HAP-1 (cell line): Measurements from ENCODE around the gene SPATA24.
"Not testable (repeated sequence)": the region's sequence is repeated elsewhere in the genome, so short reads cannot be mapped to it uniquely, and the experiment has no call there.

Experiments used
- DNase-seq, 2 experiments: peaks; one replicate each; pipeline ENCODE4 v3.0.0-alpha.2; 2016 to 2020; ENCODE audit warnings: low spot score in 2 of 2
- H3K27me3 ChIP-seq: fragments of 250-450 bp; sonication (Bioruptor Pico); 2 replicates; pipeline ENCODE4 v1.5.1; 2020; ENCODE audit warnings: low read depth, mild to moderate bottlenecking, moderate library complexity
- H3K36me3 ChIP-seq: fragments of 250-450 bp; sonication (Bioruptor Pico); replicated peaks from 2 replicates; pipeline ENCODE4 v1.5.1; 2020; ENCODE audit warnings: mild to moderate bottlenecking
- H3K4me1 ChIP-seq: fragments of 250-450 bp; sonication (Bioruptor Pico); 2 replicates; pipeline ENCODE4 v1.5.1; 2020; ENCODE audit warnings: mild to moderate bottlenecking
- H3K4me3 ChIP-seq: fragments of 250-450 bp; sonication (Bioruptor Pico); 2 replicates; pipeline ENCODE4 v1.5.1; 2020; ENCODE audit warnings: mild to moderate bottlenecking, moderate library complexity
- H3K9me3 ChIP-seq: fragments of 250-450 bp; sonication (Bioruptor Pico); 2 replicates; pipeline ENCODE4 v1.5.1; 2020; ENCODE audit warnings: mild to moderate bottlenecking, moderate library complexity
- in situ Hi-C: fragments of 300-500 bp; cut with MboI; formaldehyde crosslinking; loops from 3 replicates; pipeline ENCODE4 v1.14.3; 2020; ENCODE audit warnings: low sequenced_read_pairs, inconsistent platforms, mixed read lengths

Gene SPATA24

DNA sequence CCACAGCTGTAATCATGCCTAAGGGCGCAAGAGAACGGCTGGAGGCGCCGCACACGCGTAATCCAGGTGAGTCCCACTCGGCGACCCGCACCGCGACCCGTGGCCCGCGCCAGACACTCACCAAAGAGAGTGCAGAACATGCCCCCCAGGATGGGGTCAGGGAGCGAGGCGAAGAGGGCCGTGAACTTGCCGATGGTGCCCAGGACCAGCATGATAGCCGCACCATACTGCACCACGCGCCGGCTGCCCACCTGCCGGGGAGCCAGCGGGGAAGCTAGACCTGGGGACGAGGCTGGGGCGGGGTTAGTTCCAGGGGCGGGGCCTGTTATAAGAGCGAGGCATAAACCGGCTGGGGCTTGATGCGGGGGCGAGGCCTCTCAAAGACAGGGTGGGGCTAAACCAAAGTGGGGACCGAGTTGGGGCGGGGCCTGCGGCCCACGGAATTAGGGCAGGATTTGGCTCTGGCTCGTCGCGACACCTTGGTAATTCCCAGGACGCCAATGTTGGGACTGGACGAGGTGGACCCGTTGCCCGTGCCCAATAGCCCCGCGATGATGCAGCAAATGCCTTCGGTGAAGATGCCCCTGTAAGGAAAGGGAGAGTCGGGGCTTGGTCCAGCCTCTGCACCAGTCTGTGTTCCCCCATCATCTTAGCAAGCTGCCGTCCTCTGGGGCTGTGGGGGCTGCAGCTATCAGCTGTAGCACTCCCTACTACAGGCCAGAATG lies 25.6 kb downstream of the SPATA24 start:
- Histone ChIP-seq H3K4me3 (no peak overlapping the region), H3K4me1 (no peaks in the 10 kb centered on the region), H3K36me3 (no peaks in the 10 kb centered on the region; the same call in 1 of the 2 replicates), H3K27me3 (no peaks in the 10 kb centered on the region), H3K9me3 (no peaks in the 10 kb centered on the region)
- in situ Hi-C loops = no loop called here
- DNase-seq = no peak

DNA sequence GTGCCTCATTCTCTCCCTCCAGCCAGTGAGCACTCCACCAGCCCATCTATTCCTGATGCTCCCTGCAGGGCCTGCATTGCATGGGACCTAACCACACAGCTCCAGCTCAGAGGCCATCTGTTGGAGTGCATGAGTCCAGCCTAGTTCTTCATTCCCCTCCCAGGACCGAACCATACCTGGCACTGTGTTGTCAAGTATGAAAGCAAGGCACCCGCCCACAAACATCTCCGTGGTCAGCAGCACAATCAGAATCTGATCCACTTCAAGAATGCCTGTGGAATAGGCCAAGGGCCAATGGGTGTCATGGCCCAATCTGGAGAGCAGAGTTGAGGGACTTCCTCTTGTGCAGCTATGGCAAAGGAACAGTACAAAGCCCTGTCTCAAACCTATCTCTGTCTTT lies 26.7 kb downstream of the SPATA24 start:
- Histone ChIP-seq H3K27me3 (no peaks in the 10 kb centered on the region), H3K4me1 (no peaks in the 10 kb centered on the region), H3K36me3 (peaks cover 1% of the 10 kb centered on the region), H3K4me3 (no peak overlapping the region), H3K9me3 (no peaks in the 10 kb centered on the region)
- in situ Hi-C loops = no loop called here
- no peak for DNase-seq

DNA sequence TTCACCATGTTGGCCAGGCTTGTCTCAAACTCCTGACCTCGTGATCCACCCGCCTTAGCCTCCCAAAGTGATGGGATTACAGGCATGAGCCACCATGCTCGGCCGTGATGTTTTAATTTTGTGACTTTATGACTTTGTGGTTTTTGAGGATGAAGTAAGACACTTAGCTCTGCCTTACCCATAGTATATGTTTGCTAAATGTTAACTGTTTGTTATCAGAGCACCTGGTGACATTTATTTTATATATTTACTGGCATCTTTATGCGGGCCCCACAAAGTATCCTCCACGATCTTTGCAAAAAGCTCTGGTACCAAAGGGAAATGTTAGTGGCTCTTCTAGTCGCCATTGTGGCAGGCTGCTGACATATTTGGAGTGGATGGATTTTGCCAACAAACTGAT lies 27.5 kb downstream of the SPATA24 start:
- DNase-seq = no peak
- H3K4me3 ChIP-seq = no peak overlapping the region
- H3K36me3 ChIP-seq = peaks cover 10% of the 10 kb centered on the region
- H3K27me3 ChIP-seq = no peaks in the 10 kb centered on the region
- H3K4me1 ChIP-seq = no peaks in the 10 kb centered on the region
- no peaks in the 10 kb centered on the region for H3K9me3 ChIP-seq
- in situ Hi-C loops = no loop called here

DNA sequence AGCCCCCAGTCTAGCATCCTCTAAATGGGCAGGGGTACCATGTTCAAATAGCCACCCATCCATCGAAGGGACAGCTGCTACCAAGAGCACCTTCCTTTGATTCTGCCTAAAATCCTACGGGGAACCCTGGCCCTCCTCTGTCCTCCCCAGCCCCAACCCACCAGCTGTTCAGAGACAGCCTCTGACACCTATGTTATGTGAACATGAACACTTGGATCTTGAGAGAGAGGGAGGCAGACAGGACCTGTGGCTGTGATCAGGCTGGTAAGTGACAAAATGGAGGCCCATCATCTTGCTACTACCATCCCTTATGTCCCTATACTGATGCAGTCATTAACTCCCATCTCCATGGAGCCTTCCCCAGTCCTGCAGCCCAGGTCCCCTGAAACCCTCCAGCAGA lies 29.0 kb downstream of the SPATA24 start:
- Histone ChIP-seq H3K27me3 (no peaks in the 10 kb centered on the region), H3K4me1 (no peaks in the 10 kb centered on the region), H3K9me3 (no peaks in the 10 kb centered on the region), H3K36me3 (peaks cover 21% of the 10 kb centered on the region), H3K4me3 (no peak overlapping the region)
- in situ Hi-C loops = no loop called here
- no peak for DNase-seq

DNA sequence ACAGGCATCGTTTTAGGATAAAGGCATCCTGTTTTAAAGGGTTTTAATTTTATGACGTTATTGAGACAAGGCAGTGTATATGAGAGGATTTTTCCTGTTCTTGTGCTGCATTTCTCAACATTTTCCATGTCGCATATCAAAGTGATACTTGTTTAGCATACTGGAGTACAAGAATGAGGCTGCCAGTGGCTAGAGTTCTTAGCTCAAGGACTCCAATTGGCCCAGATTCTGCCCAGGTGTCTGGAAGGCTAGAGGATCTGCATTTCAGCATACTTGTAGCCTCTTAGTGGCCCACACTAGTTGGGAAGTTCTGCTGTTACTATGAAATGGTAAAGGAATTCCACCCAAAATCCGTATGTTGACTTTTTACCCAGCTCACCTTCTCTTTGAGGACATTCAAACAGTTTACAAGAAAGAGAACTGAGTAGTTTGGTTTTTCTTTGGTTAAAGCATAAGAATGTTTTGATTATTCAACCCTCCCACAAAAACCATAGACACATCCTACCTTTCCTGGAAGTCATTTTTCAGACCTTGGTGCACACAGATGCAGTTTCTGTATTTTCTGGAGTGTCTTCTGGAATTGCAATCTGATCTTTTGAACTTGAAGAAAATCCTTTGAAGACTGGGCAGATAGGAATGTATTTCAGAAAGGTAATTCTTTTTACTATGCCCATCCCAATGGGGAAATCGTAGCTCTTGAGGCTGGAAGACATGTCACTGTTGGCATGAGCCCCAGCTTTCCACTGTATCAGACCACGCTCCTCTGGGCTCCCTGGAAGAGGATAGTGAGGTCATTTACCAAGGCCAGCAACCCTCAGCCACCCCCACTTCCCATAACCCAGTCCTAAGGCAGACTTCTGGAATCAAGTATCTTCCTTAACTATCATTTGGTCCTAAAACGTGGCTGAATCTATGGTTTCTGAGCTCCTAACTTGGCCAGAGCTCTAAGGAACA lies 32.1 kb downstream of the SPATA24 start:
- H3K9me3 ChIP-seq = no peaks in the 10 kb centered on the region
- DNase-seq = no peak
- H3K4me1 ChIP-seq = no peaks in the 10 kb centered on the region
- H3K36me3 ChIP-seq = peaks cover 43% of the 10 kb centered on the region
- H3K4me3 ChIP-seq = no peak overlapping the region
- H3K27me3 ChIP-seq = no peaks in the 10 kb centered on the region
- in situ Hi-C loops = no loop called here

DNA sequence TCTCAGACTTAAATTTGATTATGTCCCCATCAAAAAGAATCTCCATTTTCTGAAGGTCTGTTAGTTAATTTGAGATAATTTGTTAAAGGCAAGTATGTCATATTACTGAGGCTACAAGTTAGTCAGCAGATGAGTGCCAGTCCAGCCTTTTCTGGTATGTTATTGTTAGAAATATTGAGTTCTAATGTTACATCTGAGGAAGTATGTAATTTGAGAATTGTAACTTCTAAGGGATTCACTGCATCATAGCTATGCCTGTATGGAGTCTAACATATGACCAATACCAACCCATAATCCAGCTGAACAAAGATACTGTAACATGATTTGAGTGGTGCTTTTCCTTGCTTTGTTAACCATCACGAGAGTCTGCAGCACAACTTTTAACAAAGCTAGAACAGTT lies 34.7 kb downstream of the SPATA24 start:
- in situ Hi-C loops = no loop called here
- H3K36me3 ChIP-seq = peaks cover 65% of the 10 kb centered on the region
- no peaks in the 10 kb centered on the region for H3K4me1 ChIP-seq
- no peak overlapping the region for H3K4me3 ChIP-seq
- H3K9me3 ChIP-seq = no peaks in the 10 kb centered on the region
- no peak for DNase-seq
- H3K27me3 ChIP-seq = no peaks in the 10 kb centered on the region

DNA sequence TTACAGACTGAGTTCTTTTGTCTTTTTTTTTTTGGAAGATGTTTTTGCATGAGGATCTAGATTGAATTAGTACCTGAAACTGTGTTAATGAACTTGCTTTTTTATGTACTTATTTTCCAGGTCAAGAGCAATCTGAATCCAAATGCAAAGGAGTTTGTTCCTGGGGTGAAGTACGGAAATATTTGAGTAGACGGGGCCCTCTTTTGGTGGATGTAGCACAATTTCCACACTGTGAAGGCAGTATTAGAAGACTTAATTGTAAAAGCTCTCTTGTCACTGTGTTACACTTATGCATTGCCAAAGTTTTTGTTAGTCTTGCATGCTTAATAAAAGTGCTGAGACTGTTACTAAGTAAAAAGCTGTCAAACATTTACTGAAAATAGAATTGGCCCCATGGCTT lies 35.3 kb downstream of the SPATA24 start:
- Histone ChIP-seq H3K36me3 (peaks cover 71% of the 10 kb centered on the region), H3K27me3 (no peaks in the 10 kb centered on the region), H3K9me3 (no peaks in the 10 kb centered on the region), H3K4me1 (no peaks in the 10 kb centered on the region), H3K4me3 (no peak overlapping the region)
- in situ Hi-C loops = no loop called here
- DNase-seq = no peak

DNA sequence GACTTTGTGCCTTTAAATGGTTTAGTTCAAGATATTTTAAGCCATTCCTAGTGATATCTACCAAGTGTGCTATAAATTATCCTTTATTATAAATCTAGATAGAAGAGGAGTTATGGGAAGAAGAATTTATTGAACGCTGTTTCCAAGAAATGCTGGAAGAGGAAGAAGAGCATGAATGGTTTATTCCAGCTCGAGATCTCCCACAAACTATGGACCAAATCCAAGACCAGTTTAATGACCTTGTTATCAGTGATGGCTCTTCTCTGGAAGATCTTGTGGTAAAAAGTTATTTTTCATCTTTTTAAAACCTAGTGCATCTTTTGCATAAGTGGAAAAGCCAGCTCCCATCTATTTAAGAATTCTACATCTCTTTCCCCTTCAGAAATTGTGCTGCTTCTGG lies 39.4 kb downstream of the SPATA24 start:
- Histone ChIP-seq H3K9me3 (no peaks in the 10 kb centered on the region), H3K4me1 (no peaks in the 10 kb centered on the region), H3K36me3 (peaks cover 51% of the 10 kb centered on the region), H3K27me3 (no peaks in the 10 kb centered on the region), H3K4me3 (no peak overlapping the region)
- DNase-seq = no peak
- in situ Hi-C loops = no loop called here

DNA sequence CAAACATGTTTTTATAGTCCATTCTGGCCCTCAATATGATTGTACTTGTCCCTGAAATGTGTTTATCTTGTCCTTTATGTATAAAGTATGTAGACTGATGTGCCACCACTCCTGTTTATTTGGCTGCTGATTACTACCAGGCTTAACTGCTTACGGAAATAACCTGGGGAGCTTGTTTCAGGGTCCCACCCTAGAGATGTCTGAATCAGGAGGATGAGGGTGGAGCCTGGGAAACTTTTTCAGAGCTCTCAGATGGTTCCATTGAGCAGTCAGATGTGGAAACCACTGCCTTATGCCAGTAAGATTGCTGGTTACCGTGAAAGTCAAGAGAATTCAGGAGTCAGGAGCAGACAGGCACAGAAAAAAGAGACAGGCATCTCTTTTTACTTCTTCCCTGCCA lies 40.0 kb downstream of the SPATA24 start:
- H3K4me3 ChIP-seq = no peak overlapping the region
- H3K27me3 ChIP-seq = no peaks in the 10 kb centered on the region
- H3K4me1 ChIP-seq = no peaks in the 10 kb centered on the region
- H3K36me3 ChIP-seq = peaks cover 45% of the 10 kb centered on the region
- no peak for DNase-seq
- in situ Hi-C loops = no loop called here
- H3K9me3 ChIP-seq = no peaks in the 10 kb centered on the region

DNA sequence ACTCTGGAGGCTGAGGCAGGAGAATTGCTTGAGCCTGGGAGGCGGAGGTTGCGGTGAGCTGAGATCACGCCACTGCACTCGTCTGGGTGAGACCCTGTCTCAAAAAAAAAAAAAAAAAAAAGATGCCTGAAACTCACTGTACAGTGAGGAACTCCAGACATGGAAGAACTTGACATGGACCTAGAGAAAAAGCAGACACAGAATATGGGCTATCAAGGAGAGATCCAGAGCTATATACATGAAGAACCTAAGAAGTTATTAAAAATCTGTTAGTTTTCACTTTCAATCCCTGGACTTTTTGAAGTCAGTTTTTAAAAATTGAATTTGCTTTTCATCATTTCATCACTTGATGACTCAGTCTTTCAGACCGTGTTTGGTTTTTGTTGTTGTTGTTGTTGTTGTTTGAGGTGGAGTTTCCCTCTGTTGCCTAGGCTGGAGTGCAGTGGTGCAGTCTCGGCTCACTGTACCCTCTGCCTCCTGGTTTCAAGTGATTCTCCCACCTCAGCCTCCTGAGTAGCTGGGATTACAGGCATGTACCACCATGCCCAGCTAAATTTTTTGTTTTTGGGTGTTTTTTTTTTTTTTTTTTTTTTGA lies 42.0 kb downstream of the SPATA24 start:
- H3K4me1 ChIP-seq = peaks cover 11% of the 10 kb centered on the region
- H3K9me3 ChIP-seq = no peaks in the 10 kb centered on the region
- no peak overlapping the region for H3K4me3 ChIP-seq
- H3K27me3 ChIP-seq = no peaks in the 10 kb centered on the region
- no peak for DNase-seq
- peaks cover 41% of the 10 kb centered on the region for H3K36me3 ChIP-seq
- in situ Hi-C loops = no loop called here

DNA sequence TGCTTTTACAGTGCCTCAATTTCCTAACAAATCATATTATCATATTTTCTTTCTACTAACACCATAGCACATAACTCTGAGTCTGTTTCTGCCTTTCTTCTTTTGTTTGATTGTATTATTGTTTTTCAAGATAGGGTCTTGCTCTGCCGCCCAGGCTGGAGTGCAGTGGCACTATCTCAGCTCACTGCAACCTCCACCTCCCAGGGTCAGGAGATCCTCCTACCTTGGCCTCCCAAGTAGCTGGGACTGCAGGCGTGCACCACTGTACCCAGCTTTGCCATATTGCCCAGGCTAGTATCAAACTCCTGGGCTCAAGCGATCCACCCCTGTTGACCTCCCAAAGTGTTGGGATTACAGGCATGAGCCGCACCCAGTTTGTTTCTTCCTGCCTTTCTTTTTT lies 43.5 kb downstream of the SPATA24 start:
- Histone ChIP-seq H3K36me3 (peaks cover 28% of the 10 kb centered on the region), H3K4me3 (no peak overlapping the region), H3K4me1 (peaks cover 11% of the 10 kb centered on the region), H3K9me3 (no peaks in the 10 kb centered on the region), H3K27me3 (no peaks in the 10 kb centered on the region)
- DNase-seq = no peak
- in situ Hi-C loops = no loop called here

DNA sequence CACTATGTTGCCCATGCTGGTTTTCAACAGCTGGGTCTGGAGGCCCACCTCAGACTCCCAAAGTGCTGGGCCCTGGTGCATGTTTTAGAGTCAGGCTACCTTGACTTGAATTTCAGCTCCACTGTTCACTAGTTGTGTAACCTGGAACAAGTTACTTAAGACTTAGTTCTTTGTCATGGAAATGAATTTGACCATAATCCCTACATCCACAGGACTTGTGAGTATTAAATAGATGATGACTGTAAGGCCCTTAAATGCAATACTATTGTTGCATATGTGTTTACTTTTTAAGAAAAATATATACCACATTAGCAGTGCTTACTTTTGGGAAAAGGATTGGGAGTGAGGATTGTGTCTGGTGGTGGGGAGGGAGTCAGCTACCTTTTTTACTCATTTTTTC lies 45.8 kb downstream of the SPATA24 start:
- in situ Hi-C loops = no loop called here
- H3K36me3 ChIP-seq = peaks cover 19% of the 10 kb centered on the region
- peaks cover 5% of the 10 kb centered on the region; the same call in 1 of the 2 replicates for H3K9me3 ChIP-seq
- peaks cover 11% of the 10 kb centered on the region for H3K4me1 ChIP-seq
- peak in 1 of 2 experiments; percentile 83 for DNase-seq
- H3K4me3 ChIP-seq = no peak overlapping the region
- H3K27me3 ChIP-seq = no peaks in the 10 kb centered on the region

DNA sequence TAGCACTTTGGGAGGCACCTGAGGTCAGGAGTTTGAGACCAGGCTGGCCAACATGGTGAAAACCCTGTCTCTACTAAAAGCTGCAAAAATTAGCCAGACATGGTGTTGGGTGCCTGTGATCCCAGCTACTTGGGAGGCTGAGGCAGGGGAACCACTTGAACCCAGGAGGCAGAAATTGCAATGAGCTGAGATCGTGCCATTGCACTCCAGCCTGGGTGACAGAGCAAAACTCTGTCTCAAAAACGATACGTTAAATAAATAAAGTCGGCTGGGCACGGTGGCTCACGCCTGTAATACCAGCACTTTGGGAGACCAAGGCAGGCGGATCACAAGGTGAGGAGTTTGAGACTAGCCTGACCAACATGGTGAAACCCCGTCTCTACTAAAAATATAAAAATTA lies 48.0 kb downstream of the SPATA24 start:
- H3K9me3 ChIP-seq, DNase-seq, H3K4me3 ChIP-seq, H3K27me3 ChIP-seq, in situ Hi-C loops: not testable (repeated sequence)
- peaks cover 21% of the 10 kb centered on the region for H3K36me3 ChIP-seq
- H3K4me1 ChIP-seq = peaks cover 11% of the 10 kb centered on the region

DNA sequence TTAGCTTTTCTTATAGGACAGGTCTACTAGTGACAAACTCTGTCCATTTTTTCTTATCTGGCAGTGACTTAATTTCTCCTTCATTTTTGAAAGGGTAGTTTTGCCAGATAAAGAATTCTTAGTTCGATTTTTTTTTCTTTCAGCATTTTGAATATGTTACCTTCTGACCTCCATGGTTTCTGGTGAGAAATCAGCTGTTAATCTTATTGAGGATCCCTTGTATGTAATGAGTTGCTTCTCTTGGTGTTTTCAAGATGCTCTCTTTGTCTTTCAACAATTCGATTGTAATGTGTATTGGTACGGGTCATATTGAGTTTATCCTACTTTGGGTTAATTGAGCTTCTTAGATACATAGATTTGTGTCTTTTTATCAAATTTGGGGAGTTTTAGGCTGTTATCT lies 49.7 kb downstream of the SPATA24 start:
- no peak overlapping the region for H3K4me3 ChIP-seq
- peaks cover 11% of the 10 kb centered on the region for H3K4me1 ChIP-seq
- H3K9me3 ChIP-seq = peaks cover 5% of the 10 kb centered on the region; the same call in 1 of the 2 replicates
- in situ Hi-C loops = no loop called here
- DNase-seq = no peak
- H3K27me3 ChIP-seq = no peaks in the 10 kb centered on the region
- peaks cover 21% of the 10 kb centered on the region for H3K36me3 ChIP-seq
